Activated CD8-positive, alpha-beta memory T cell treated with anti-CD3 and anti-CD28 coated beads for 48 hours (primary cell): Measurements from ENCODE around the gene CWH43.
"Not testable (repeated sequence)": the region's sequence is repeated elsewhere in the genome, so short reads cannot be mapped to it uniquely, and the experiment has no call there.

Experiments
- DNase-seq, 3 experiments: peaks; one replicate each; pipeline ENCODE4 v3.0.0-alpha.2; 2020; ENCODE audit warnings: low read depth in 2 of 3, low spot score in 2 of 3

CWH43 gene

GRCh38 chr4:48985976-48986653 is at the start of gene CWH43:
Gene CWH43 (plus strand): TSS chr4:48986275. CDS start chr4:48986430, 155 bp downstream.
- no peak for DNase-seq

- no peak for DNase-seq
These were observed 49.0 kb upstream of the CWH43 start for GRCh38 chr4:48937033-48937432.

GRCh38 chr4:48938831-48939230 is 47.2 kb upstream of the CWH43 start:
- DNase-seq, result no peak

GRCh38 chr4:48939785-48940184 is 46.3 kb upstream of the CWH43 start:
- DNase-seq, result no peak

GRCh38 chr4:48943387-48943786 is 42.7 kb upstream of the CWH43 start:
- DNase-seq, result no peak

GRCh38 chr4:48944252-48944651 is 41.8 kb upstream of the CWH43 start:
- DNase-seq, result no peak

- DNase-seq, result peak in 1 of 3 experiments; percentile 27
These were observed 41.3 kb upstream of the CWH43 start for GRCh38 chr4:48944756-48945241.

- no peak for DNase-seq
These were observed 40.1 kb upstream of the CWH43 start for GRCh38 chr4:48945981-48946380.

- no peak for DNase-seq
These were observed 38.3 kb upstream of the CWH43 start for GRCh38 chr4:48947731-48948130.

- no peak for DNase-seq
These were observed 37.0 kb upstream of the CWH43 start for GRCh38 chr4:48949086-48949485.

GRCh38 chr4:48949518-48950219 is 36.4 kb upstream of the CWH43 start:
- DNase-seq, result no peak

- no peak for DNase-seq
These were observed 31.8 kb upstream of the CWH43 start for GRCh38 chr4:48954314-48954713.

GRCh38 chr4:48957366-48957765 is 28.7 kb upstream of the CWH43 start:
- not testable (repeated sequence) for DNase-seq

- DNase-seq, result no peak
These were observed 27.5 kb upstream of the CWH43 start for GRCh38 chr4:48958582-48958981.

- no peak for DNase-seq
These were observed 25.0 kb upstream of the CWH43 start for GRCh38 chr4:48960988-48961635.

GRCh38 chr4:48962636-48963035 is 23.4 kb upstream of the CWH43 start:
- no peak for DNase-seq

- peak; percentile 15 to 36 (median 23) for DNase-seq
These were observed 22.9 kb upstream of the CWH43 start for GRCh38 chr4:48963042-48963679.

- DNase-seq, result no peak
These were observed 19.0 kb upstream of the CWH43 start for GRCh38 chr4:48967101-48967500.

- no peak for DNase-seq
These were observed 18.4 kb upstream of the CWH43 start for GRCh38 chr4:48967631-48968030.

- no peak for DNase-seq
These were observed 17.3 kb upstream of the CWH43 start for GRCh38 chr4:48968814-48969213.

- no peak for DNase-seq
These were observed 15.6 kb upstream of the CWH43 start for GRCh38 chr4:48970471-48970921.
